GM19324 (cell line): Measurements from ENCODE around the gene THNSL1.
"Not testable (repeated sequence)": the region's sequence is repeated elsewhere in the genome, so short reads cannot be mapped to it uniquely, and the experiment has no call there.

Source experiments
- ATAC-seq: cut with Tn5 transposase; IDR thresholded peaks from one replicate; pipeline ENCODE4 v1.9.1; 2021; ENCODE audit warnings: mild to moderate bottlenecking, moderate library complexity; ENCODE audit not compliant: unreplicated experiment, low FRiP score

Gene THNSL1

DNA sequence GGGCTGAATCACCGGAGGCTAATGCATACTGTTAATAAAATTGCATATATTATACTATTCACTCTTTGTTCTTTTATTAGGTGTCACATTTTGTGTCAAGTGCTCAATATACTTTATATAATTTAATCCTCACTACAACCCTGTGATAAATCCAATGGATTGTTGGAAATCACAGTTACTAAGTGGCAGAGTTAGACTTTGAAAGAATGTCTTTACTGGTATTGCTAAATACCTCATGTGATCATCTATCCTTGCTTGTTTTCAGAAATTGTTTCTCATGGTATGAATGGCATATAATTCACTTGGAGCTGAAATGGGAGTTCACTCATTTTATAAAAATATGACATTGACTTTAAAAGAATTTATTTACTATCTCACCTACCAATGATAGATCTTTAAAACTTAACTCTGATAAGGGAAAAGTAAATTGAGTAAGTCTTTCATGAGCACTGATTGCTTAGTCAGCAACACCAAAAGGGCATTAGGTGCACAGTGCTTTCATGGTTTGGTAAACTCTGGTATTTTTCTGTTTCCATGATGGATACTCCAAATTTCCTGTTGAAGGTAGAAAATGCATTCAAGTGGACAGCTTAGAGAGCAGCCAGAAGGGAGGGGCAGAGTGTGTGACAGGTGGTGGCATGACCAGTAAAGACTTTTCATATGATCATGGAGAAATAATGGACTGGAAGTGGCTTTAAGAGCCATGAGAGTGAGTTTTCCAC, 23.0 kb upstream of the THNSL1 start:
- no peak for ATAC-seq

DNA sequence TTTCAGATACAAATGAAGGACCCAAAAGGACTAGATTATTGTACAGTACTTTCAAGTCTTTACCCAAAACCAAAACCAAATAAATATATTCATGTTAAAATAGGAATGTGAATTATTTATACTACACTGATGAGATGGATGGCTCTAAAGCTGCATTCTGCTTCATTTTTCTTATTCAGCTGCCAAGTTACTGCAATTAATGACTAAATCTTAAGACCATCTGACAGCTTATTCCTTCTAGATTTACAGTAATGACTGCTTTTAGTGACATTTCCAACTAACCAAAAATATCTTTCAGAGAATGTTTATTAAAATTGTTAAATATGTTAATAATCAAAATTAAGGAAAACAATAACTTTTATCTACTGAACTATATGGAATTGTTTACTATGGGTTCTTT, 21.3 kb upstream of the THNSL1 start:
- ATAC-seq = no peak

- ATAC-seq = no peak
These were observed 18.4 kb upstream of the THNSL1 start for GRCh38 chr10:24998044-24998443.

DNA sequence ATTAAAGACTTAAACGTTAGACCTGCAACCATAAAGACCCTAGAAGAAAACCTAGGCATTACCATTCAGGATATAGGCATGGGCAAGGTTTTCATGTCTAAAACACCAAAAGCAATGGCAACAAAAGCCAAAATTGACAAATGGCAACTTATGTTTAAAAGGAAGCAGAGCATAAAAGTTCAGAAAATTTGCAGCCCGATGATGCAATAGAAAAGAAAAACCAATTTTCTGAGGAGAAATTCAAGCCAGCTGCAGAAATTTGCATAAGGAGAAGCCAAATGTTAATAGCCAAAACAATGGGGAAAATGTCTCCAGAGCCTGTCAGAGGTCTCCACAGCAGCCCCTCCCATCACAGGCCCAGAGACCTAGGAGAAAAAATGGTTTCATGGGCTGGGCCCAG, 4.8 kb upstream of the THNSL1 start:
- ATAC-seq = not testable (repeated sequence)

GRCh38 chr10:25014579-25014978, 1.8 kb upstream of the THNSL1 start:
- ATAC-seq = no peak

GRCh38 chr10:25015828-25016375, 510 bp upstream of the THNSL1 start, which contains the start of gene ENKUR:
ENKUR (minus strand) TSS chr10:25016158; CDS start chr10:25015936, 222 bp downstream.
- ATAC-seq = peak; percentile 74

DNA sequence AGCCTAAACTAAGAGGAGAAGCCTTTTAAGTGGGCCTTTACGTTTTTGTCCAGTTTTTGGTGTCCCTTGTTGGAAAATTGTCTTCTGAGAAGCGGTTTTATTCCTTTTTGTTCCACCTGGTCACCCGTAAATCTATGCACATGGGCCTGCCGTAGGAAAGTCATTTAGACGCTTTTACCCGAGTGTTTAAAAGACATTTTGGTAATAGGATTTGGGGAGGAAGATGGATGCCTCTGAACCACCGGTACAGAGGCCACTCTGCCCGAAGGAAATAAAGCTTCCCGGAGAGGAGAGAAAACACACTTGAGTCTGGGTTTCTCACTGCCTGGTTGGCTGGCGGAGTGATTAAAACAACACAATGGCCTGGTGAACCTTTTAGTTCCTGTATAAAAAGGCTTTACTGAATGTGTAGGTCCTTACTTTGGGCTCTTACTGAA, 760 bp downstream of the THNSL1 start:
- ATAC-seq = peak; percentile 1

DNA sequence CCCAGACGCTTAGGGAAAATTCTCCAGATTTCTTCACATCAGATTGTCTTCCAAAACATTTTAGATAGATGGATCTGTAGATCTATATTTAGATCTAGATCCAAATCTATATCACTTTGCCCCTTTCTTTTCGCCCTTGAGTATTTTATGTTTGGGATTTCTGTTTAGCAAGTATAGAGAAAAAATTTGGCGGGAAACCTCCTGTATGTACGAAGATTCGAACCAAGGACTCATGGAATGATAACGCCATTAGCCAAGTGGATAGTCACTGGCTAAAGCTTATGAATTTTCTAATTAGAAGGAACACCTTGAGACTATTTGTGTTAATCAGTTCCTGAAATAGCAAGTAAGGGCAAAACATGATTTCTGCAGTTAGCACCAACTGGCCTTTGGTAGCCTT, 1.2 kb downstream of the THNSL1 start:
- no peak for ATAC-seq

DNA sequence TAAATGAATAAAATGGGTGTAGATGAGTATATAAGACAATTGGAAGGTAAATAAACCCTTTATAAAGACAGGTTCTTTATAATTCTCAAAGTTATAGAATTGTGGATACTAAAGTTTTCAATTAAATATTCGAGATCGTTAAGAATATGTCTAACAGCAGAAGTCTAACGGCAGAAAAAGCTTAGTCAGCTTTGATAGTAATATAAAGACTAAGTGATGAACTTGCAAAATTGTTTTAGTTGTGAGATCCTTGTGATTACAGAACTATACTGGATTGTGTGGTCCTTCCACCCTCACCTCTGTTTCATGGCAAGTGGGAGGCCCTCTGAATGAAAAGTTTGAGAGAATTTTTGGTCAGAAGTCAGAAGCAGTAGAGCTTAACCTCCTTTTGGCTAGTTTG, 2.3 kb downstream of the THNSL1 start:
- ATAC-seq = no peak

GRCh38 chr10:25023278-25023677, 6.9 kb downstream of the THNSL1 start:
- no peak for ATAC-seq

- no peak for ATAC-seq
These were observed 8.1 kb downstream of the THNSL1 start for GRCh38 chr10:25024528-25024927.

GRCh38 chr10:25026463-25026862, 10.1 kb downstream of the THNSL1 start:
- ATAC-seq = no peak

DNA sequence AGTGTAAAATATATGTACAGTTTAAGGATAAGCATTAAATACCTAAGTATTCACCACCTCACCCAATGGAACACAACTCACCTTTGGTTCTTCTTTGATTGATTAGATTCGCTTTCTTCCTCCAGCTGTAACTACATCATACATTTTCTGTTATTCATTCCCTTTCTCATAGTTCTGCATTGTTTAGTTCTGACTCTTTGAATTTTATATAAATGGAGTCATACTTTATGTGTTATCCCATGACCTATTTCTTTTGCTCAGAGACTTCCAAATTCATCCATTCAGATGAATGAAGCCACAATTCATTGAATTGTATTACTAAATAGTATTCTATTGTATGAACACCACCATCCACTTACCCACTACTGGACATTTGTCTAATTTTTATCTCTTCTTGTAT, 12.3 kb downstream of the THNSL1 start:
- ATAC-seq = no peak

- no peak for ATAC-seq
These were observed 13.1 kb downstream of the THNSL1 start for GRCh38 chr10:25029519-25029918.

DNA sequence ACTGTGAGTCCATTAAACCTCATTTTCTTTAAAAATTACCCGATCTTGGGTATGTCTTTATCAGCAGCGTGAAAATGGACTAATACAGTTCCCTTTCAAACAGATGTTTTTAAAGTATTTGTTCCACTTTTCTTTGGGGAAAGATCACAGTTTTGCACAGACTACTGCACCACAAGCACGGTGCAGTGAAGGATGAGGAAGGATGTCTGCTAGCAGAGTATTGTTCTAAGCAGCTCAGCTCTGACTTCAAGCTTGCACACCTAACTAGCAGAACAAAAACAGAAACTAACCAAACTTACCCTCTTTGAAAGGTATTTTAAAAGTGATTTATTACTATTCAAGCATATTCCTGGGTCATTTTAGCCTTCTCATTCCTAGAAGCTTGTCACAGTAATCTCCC, 20.0 kb downstream of the THNSL1 start:
- ATAC-seq = no peak

- no peak for ATAC-seq
These were observed 21.9 kb downstream of the THNSL1 start for GRCh38 chr10:25038325-25038724.

DNA sequence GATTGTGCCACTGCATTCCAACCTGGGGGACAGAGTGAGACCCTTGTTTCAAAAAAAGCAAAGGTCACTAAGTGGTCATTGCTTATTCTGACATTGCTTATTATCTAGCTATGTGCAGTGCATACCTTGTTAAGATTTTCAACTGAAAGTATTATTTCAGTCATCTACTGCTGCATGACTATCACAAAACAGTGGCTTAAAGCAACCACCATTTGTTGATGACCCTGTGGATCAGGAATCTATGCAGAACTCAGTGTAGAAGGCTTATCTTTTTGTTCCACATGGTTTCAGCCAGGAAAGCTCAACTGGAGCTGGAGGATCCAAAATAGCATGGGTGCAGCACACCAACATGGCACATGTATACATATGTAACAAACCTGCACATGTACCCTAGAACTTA, 23.1 kb downstream of the THNSL1 start:
- no peak for ATAC-seq

DNA sequence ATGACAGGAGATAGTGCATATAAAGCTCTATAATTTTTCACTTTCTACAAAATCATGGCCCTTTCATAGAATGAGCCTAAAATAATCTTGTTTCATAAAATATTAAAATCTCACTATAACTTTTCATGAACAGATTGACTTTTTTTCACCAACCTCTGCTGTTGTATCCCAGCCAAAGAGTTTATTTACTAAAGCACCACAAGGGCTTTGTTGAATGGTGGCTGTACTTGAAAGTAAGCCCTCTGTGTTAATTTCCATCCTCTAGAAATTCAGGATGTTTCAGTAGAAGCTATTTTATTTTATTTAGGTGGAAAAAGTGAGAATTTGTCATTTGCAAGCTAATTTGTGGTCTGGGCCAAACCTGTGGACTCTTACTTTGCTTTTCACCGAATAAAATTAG, 30.2 kb downstream of the THNSL1 start:
- ATAC-seq = no peak

DNA sequence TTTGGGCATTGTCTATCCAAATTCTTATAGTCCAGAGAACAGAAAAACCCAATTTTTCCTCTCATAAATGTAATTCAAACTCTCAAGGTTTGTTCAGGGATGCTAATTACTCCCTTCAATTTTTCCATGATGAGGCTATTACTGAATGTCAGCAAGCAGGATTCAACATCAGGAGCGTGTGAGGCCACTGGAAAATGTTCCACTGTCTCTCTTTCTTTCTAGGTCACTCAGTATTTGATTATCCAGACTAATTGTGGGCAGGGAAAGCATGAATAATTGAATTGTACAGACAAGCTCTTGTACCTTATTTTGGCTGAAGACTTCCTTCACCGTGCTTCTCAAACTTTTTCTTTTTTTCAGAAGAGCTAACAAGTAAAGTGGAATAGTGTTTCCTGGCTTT, 30.7 kb downstream of the THNSL1 start:
- ATAC-seq = no peak

DNA sequence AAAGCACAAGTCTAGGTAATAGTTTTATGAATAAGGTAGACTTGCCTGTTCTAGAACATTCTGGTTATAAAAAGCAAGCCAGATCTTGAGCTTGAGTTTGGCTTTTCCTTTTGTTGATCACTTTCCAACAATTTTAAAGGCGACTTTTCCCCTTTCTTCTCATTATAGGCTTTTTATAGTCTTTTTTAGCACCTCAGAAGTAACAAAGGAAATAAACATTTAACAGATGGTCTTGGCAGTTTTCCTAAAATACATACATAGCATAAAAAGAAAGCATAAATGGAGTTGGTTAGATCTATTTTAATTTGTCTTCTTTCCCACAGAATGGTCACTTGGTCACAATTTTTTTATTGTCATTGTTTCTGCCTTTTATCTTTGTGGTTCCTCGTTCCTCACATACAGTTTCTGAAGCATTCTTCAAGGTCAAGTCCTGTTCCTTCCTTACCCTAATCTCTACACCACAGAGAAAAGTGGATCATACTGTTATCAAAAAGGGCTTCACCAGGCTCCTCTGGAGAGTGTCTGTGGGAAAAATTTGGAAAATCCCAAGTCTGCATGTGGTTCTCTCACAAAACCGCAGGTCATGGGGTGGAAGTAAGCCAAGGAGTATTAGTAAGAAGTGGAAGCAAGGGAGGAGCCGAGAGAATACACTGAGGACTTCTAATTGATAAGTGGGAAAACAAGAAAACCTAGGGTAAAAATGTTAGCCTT, 31.3 kb downstream of the THNSL1 start:
- ATAC-seq = no peak

DNA sequence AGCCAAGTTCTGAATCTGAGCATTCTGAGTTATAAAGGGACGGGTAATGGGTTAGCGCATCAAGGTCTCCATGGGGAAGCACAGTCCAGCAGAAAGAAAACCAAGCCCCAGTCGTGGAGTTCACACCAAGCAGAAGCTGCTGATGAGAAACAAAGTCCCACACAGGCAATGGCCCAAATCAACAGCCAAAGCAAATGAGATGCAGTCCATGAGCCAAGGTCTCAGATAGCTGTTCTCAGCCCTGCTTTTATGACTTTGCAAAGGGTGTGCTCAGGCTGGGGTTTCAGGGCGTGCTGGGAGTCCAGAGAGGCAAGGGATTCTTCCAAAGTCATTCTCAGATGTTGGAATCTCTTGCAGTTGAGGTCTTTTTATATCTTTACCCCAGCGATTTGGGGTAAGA, 32.0 kb downstream of the THNSL1 start:
- ATAC-seq = no peak

GRCh38 chr10:25049966-25050365, 33.6 kb downstream of the THNSL1 start:
- ATAC-seq = no peak
